ENCODE measurements around the gene CERK. TPM values are rescaled to one million over a fixed set of nuclear protein-coding genes. Genes with fewer than 3 reads are reported as not detected.

Gene CERK
- total and polyA plus RNA-seq, 2 of the 13 experiments (the other 11 are each of a cell fraction or from before 2014, with no cell fraction given) = 40.3 to 41.9 TPM

DNA sequence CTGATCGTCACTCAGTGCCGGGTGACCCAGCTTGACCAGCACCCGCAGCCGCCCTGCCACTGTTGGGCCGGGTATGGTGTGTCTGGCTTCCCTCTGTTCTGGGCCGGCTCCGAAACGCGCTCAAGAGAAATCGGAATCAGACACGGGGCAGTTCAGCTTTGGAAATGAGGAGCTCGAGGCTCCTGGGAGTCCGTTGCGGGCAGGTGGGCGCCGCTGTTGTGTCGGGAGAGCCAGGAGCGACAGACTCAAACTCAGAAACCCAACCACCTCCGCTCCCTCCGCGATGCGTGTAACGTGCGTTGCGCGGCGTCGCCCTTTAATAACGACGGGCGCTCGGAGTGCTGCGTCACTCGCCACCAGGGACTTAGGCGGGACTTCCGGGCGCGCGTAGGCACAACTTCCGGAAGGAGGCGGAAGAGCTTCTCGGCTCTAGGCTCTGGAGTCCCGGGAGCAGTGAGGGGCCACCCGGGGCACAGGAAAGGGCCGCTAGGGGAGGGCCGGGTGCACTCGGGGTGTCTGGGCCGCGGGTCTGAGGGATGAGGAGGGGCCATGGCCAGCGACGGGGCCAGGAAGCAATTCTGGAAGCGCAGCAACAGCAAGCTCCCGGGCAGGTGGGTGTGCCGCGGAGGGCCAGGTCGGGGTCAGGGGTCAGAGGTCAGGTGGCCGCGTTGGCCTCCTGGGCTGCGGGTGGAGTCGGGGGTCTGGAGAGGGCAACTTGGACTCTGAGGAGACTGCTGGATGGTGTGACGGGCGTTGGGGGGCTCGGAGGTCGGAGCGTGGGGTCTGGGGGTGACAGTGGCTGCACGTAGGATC, 24.4 kb upstream of the CERK start, which contains the start of gene TBC1D22A (continued):
- TF ChIP-seq RFX5 (IDR thresholded peaks at IDR 0.05; ENCODE audit: low read depth, low read length) = peak; percentile 42; the same call in 1 of the 2 replicates
- peak; percentile 98 for TF ChIP-seq HOXA3 (CRISPR knock-in tag; IDR thresholded peaks at IDR 0.05)
- no peak for TF ChIP-seq FOXJ3 (CRISPR knock-in tag; IDR thresholded peaks at IDR 0.05; ENCODE audit: borderline replicate concordance)
- TF ChIP-seq NFKBIZ (CRISPR knock-in tag; IDR thresholded peaks at IDR 0.05) = 0 out of 2 replicates have a peak, but pooled peaks have one; percentile 54
- TF ChIP-seq ZNF678 (CRISPR knock-in tag; IDR thresholded peaks at IDR 0.05) = 0 out of 2 replicates have a peak, but pooled peaks have one; percentile 20
- TF ChIP-seq, protein P1, sequence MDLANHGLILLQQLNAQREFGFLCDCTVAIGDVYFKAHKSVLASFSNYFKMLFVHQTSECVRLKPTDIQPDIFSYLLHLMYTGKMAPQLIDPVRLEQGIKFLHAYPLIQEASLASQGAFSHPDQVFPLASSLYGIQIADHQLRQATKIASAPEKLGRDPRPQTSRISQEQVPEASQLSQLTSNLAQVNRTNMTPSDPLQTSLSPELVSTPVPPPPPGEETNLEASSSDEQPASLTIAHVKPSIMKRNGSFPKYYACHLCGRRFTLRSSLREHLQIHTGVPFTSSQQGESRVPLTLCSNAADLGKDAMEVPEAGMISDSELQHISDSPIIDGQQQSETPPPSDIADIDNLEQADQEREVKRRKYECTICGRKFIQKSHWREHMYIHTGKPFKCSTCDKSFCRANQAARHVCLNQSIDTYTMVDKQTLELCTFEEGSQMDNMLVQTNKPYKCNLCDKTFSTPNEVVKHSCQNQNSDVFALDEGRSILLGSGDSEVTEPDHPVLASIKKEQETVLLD (CRISPR knock-in tag; IDR thresholded peaks at IDR 0.05; ENCODE audit: low read depth) = peak; percentile 68; the same call in 1 of the 2 replicates
- TF ChIP-seq ELF1 (CRISPR knock-in tag; IDR thresholded peaks at IDR 0.05) = peak; percentile 96
- peak; percentile 58; the same call in 1 of the 2 replicates for TF ChIP-seq ZNF839 (CRISPR knock-in tag; IDR thresholded peaks at IDR 0.05; ENCODE audit: borderline replicate concordance)
- no peak; the same call in 1 of the 2 replicates for TF ChIP-seq ZMAT3 (CRISPR knock-in tag; conservative IDR thresholded peaks at IDR 0.05)
- no peak; the same call in 1 of the 2 replicates for TF ChIP-seq ZKSCAN1 (IDR thresholded peaks at IDR 0.05; ENCODE audit: low read length)
- TF ChIP-seq, protein P2, sequence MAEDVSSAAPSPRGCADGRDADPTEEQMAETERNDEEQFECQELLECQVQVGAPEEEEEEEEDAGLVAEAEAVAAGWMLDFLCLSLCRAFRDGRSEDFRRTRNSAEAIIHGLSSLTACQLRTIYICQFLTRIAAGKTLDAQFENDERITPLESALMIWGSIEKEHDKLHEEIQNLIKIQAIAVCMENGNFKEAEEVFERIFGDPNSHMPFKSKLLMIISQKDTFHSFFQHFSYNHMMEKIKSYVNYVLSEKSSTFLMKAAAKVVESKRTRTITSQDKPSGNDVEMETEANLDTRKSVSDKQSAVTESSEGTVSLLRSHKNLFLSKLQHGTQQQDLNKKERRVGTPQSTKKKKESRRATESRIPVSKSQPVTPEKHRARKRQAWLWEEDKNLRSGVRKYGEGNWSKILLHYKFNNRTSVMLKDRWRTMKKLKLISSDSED (CRISPR knock-in tag; IDR thresholded peaks at IDR 0.05) = no peak
- no peak for TF ChIP-seq ZNF20 (CRISPR knock-in tag; IDR thresholded peaks at IDR 0.05)
- peak; percentile 83; the same call in 1 of the 2 replicates for TF ChIP-seq ZNF274 (CRISPR knock-in tag; IDR thresholded peaks at IDR 0.05)
- TF ChIP-seq, protein P3, sequence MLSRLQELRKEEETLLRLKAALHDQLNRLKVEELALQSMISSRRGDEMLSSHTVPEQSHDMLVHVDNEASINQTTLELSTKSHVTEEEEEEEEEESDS (CRISPR knock-in tag; IDR thresholded peaks at IDR 0.05; ENCODE audit: borderline replicate concordance) = no peak
- TF ChIP-seq RFX3 (CRISPR knock-in tag; IDR thresholded peaks at IDR 0.05) = no peak; the same call in 1 of the 2 replicates
- TF ChIP-seq KLF9 (CRISPR knock-in tag; IDR thresholded peaks at IDR 0.05; ENCODE audit: low read depth) = peak; percentile 79; the same call in 1 of the 2 replicates
- TF ChIP-seq GPN1 (CRISPR knock-in tag; IDR thresholded peaks at IDR 0.05; ENCODE audit: borderline replicate concordance) = no peak; the same call in 1 of the 2 replicates
- TF ChIP-seq, protein P4, sequence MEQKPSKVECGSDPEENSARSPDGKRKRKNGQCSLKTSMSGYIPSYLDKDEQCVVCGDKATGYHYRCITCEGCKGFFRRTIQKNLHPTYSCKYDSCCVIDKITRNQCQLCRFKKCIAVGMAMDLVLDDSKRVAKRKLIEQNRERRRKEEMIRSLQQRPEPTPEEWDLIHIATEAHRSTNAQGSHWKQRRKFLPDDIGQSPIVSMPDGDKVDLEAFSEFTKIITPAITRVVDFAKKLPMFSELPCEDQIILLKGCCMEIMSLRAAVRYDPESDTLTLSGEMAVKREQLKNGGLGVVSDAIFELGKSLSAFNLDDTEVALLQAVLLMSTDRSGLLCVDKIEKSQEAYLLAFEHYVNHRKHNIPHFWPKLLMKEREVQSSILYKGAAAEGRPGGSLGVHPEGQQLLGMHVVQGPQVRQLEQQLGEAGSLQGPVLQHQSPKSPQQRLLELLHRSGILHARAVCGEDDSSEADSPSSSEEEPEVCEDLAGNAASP (CRISPR knock-in tag; IDR thresholded peaks at IDR 0.05; ENCODE audit: borderline replicate concordance) = peak; percentile 59; the same call in 1 of the 2 replicates
- TF ChIP-seq EEA1 (CRISPR knock-in tag; IDR thresholded peaks at IDR 0.05; ENCODE audit: borderline replicate concordance) = peak; percentile 70; the same call in 1 of the 2 replicates
- peak; percentile 48; the same call in 1 of the 2 replicates for TF ChIP-seq NCOR1 (IDR thresholded peaks at IDR 0.05; ENCODE audit: borderline replicate concordance, low read length)
- 0 out of 2 replicates have a peak, but pooled peaks have one; percentile 86 for TF ChIP-seq KLF12 (CRISPR knock-in tag; IDR thresholded peaks at IDR 0.05; ENCODE audit: borderline replicate concordance)
- peak; percentile 97 for TF ChIP-seq KMT2B (CRISPR knock-in tag; IDR thresholded peaks at IDR 0.05)
- TF ChIP-seq, protein P5, sequence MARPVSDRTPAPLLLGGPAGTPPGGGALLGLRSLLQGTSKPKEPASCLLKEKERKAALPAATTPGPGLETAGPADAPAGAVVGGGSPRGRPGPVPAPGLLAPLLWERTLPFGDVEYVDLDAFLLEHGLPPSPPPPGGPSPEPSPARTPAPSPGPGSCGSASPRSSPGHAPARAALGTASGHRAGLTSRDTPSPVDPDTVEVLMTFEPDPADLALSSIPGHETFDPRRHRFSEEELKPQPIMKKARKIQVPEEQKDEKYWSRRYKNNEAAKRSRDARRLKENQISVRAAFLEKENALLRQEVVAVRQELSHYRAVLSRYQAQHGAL (CRISPR knock-in tag; IDR thresholded peaks at IDR 0.05; ENCODE audit: not compliant biosample characterization) = no peak

All from HepG2 (cell line).